Stimulated activated naive CD8-positive, alpha-beta T cell treated with anti-CD3 and anti-CD28 coated beads, Interleukin-15, Interleukin-2, amounts not matched to agents 100 ng/mL and 50 ng/mL, for 24 hours (primary cell): Measurements from ENCODE around the gene KRT3.
"Not testable (repeated sequence)": the region's sequence is repeated elsewhere in the genome, so short reads cannot be mapped to it uniquely, and the experiment has no call there.

Source experiments
- H3K27ac Mint-ChIP-seq: one replicate; pipeline ENCODE4 v1.8.0; 2021; ENCODE audit warnings: mild to moderate bottlenecking, mixed read lengths
- H3K27me3 Mint-ChIP-seq: one replicate; pipeline ENCODE4 v1.8.0; 2021; ENCODE audit warnings: mixed read lengths
- H3K36me3 Mint-ChIP-seq: one replicate; pipeline ENCODE4 v1.8.0; 2021; ENCODE audit warnings: low read depth, mixed read lengths
- H3K4me1 Mint-ChIP-seq: one replicate; pipeline ENCODE4 v1.8.0; 2021; ENCODE audit warnings: low read depth, mixed read lengths
- H3K4me3 Mint-ChIP-seq: one replicate; pipeline ENCODE4 v1.8.0; 2021; ENCODE audit warnings: mild to moderate bottlenecking, mixed read lengths
- H3K9me3 Mint-ChIP-seq: one replicate; pipeline ENCODE4 v1.8.0; 2021; ENCODE audit warnings: mixed read lengths

Gene KRT3

DNA sequence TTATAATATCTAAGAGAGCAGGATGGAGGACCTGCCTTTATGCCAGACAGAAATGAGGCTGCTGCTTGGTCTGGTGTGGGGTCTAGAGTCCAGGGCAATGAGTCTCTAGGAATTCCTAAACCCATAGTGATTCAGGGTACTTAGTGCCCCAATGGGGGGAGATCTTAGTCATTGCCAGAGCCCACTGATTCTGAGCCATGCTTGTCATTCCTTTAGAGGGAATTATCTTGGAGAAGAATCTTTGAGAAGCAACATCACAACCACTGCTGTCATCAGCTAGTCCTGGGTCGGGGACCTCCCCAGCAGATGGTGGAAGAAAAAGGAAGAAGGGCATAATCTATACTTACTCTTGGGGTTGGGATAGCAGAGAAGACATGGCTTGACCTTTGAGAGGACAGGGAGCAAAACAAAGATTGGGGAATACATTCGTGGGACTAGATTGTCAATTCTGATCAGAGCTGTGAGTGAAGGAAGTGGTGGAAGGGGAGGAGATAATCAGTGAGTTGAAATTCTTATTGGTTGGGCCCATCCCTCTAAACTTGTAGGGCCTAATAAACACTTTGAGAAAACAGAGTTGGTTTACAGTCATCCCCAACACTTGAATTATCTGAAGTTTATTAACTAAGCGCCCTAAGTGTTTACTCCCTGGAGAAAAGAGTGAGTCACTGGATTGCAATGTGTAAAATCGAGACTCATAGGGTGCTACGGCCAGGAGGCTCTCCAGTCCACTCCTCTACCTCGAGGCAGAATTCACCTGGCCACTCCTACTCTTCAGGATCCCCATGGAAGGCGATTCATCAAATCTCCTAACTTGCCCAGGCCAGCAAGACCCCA is 3.0 kb upstream of the KRT3 start:
- no peaks in the 10 kb centered on the region for H3K9me3 Mint-ChIP-seq
- H3K4me3 Mint-ChIP-seq, result no peak overlapping the region
- H3K27ac Mint-ChIP-seq, result no peak overlapping the region
- no peaks in the 10 kb centered on the region for H3K36me3 Mint-ChIP-seq
- H3K27me3 Mint-ChIP-seq, result no peaks in the 10 kb centered on the region
- H3K4me1 Mint-ChIP-seq, result peaks cover 8% of the 10 kb centered on the region

DNA sequence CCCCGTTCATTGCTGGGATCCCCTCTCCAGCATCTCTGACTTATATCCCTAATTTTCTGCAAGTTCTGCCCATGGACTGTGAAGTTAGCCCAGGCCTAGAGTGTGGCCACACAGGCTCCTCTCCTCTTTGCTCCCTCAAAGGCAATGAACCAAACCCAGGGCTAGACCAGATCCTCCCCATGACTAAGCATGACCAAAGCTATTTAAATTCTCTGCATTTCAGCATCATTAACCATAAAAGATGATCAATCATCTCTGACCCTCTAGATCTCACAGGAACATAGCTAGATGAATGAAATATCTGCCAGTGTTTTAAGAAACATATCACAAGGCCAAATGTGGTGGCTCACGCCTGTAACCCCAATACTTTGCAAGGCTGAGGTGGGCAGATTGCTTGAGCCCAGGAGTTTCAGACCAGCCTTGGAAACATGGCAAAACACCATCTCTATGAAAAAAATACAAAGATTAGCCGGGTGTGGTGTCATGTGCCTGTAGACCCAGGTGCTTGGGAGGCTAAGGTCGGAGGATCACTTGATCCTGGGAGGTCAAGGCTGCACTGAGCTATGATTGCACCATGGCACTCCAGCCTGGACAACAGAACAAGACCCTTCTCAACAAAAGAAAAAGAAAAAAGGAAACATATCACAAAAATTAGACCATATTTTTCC is 2.2 kb upstream of the KRT3 start:
- H3K4me1 Mint-ChIP-seq, result peaks cover 9% of the 10 kb centered on the region
- no peaks in the 10 kb centered on the region for H3K9me3 Mint-ChIP-seq
- H3K4me3 Mint-ChIP-seq, result no peak overlapping the region
- H3K27me3 Mint-ChIP-seq, result no peaks in the 10 kb centered on the region
- H3K36me3 Mint-ChIP-seq, result no peaks in the 10 kb centered on the region
- no peak overlapping the region for H3K27ac Mint-ChIP-seq

DNA sequence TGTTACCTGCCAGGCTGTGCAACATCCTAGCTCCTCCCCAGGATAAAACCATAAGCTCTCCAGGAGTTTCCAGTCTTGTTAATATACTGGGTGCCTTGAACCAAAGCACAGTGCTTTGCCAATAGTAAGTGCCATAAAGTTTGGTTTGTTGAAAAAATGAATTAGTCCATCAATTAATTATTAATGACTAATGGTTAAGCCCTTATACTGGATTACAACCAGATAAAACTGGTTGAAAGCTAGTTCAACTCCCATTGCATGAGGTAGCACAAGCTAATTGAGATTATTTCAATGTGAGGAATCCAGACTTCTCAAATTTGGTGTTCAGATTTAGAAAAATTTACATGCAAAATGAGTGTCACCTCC is 1.6 kb upstream of the KRT3 start:
- no peak overlapping the region for H3K27ac Mint-ChIP-seq
- no peaks in the 10 kb centered on the region for H3K36me3 Mint-ChIP-seq
- H3K9me3 Mint-ChIP-seq, result no peaks in the 10 kb centered on the region
- H3K27me3 Mint-ChIP-seq, result no peaks in the 10 kb centered on the region
- no peak overlapping the region for H3K4me3 Mint-ChIP-seq
- peaks cover 12% of the 10 kb centered on the region for H3K4me1 Mint-ChIP-seq

DNA sequence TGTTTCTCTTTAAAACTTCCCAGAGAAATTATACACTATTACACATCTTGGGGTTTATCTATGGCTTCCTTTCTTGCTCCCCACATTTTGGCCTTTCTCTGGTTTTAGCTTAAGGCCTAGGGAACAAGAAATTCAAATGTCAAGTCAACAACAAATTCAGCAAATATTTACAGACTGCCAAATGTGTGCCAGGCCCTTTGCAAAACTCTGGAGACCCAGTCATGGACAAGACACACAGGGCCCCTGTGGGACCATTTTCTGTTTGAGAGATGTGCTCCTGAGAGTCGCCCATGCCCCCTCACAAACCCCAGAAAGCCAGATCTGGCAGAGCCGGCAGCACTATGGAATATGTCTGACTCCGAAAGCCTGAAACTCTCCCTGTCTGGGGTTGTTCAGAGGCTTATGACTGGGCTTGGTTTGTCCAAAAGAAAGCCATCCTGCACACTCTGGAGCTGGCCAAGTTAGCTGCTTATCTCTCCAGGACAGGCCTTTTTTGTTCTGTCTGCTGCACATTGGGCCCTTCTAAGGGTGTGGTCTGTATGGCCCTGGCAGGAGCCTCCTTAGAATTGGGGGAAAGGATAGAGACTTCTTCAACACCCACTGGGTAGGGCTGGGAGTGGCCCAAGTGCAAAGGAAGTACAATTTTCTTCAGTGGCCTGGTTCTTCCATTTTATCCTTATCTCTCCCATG is 1.1 kb upstream of the KRT3 start:
- Mint-ChIP-seq H3K4me1 (peaks cover 14% of the 10 kb centered on the region), H3K27ac (no peak overlapping the region), H3K9me3 (no peaks in the 10 kb centered on the region), H3K4me3 (no peak overlapping the region), H3K27me3 (no peaks in the 10 kb centered on the region), H3K36me3 (no peaks in the 10 kb centered on the region)

DNA sequence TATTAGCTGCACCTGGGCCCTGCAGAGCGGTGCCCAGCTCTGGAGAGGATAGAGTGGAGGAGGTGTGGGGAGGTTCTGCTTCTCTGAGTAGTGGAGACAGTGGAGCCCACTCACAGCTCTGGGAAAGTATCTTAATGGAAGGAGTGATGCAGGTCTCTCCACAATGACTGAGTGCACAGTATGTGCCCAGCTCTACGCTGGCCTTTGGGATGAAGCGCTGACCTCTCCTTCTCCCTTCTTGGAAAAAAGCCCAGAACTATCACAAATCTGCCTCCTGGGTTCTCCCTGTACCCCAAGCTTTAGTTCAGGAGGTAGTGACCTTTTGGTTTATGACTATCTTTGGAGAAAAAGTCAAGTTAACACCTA is 495 bp upstream of the KRT3 start:
- Mint-ChIP-seq H3K27ac (no peak overlapping the region), H3K4me1 (peaks cover 20% of the 10 kb centered on the region), H3K36me3 (no peaks in the 10 kb centered on the region), H3K9me3 (no peaks in the 10 kb centered on the region), H3K4me3 (no peak overlapping the region), H3K27me3 (peaks cover 3% of the 10 kb centered on the region)

DNA sequence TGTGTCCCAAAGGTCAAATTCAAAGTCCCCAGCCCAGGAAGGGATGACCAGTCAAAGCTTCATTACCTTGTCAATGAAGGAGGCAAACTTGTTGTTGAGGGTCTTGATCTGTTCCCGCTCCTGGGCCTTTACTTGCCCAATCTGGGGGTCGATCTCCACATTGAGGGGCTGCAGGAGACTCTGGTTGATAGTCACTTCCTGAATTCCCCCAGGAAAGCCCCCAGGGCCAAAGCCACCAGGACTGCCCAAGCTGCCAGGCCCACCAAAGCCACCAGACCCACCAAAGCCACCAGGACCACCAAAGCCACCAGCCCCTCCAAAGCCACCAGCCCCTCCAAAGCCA is 614 bp downstream of the KRT3 start:
- H3K36me3 Mint-ChIP-seq, H3K27me3 Mint-ChIP-seq, H3K27ac Mint-ChIP-seq, H3K4me3 Mint-ChIP-seq, H3K9me3 Mint-ChIP-seq: not testable (repeated sequence)
- H3K4me1 Mint-ChIP-seq, result peaks cover 25% of the 10 kb centered on the region

DNA sequence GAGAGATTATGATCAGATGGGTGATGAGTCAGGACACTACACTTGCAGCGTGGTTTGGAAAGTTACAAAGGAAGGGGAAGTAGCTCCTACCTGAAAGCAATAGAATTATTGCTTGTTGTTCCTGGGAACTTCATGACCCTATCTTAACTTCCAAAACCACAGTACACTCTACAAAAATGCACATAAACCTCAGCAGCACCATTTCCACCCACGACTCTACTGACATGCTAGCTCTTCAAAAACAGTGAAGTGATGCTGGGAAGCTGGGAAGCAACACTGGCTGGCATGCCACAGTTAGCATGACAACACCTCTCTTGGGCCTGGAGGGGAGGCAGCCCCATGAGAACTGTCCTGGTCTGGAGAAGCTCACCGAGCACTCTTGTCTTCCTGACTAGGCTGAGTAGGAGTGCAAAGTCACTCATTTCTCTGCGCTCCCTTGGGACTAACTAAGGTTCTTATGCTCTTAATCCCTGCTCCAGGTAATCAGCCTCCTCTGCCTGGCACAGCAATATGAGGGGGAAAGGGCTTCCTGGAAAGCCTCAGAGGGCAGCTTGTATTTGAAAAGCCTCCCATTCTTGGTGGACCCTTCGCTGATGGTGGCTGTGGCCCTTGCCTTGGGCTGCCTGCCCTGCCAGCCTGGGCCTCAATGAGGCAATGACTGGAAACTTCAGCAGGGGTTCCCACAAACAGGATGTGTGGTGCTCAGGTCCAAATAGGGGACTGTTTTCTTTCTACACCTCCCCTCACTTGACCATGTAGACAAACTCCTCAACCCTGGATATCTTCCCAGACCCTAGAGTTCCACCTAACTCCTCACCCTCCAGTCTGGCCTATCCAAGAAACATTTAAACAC is 1.2 kb downstream of the KRT3 start:
- H3K4me1 Mint-ChIP-seq, result peaks cover 27% of the 10 kb centered on the region
- no peaks in the 10 kb centered on the region for H3K36me3 Mint-ChIP-seq
- peaks cover 10% of the 10 kb centered on the region for H3K27me3 Mint-ChIP-seq
- H3K4me3 Mint-ChIP-seq, result no peak overlapping the region
- no peak overlapping the region for H3K27ac Mint-ChIP-seq
- H3K9me3 Mint-ChIP-seq, result no peaks in the 10 kb centered on the region

DNA sequence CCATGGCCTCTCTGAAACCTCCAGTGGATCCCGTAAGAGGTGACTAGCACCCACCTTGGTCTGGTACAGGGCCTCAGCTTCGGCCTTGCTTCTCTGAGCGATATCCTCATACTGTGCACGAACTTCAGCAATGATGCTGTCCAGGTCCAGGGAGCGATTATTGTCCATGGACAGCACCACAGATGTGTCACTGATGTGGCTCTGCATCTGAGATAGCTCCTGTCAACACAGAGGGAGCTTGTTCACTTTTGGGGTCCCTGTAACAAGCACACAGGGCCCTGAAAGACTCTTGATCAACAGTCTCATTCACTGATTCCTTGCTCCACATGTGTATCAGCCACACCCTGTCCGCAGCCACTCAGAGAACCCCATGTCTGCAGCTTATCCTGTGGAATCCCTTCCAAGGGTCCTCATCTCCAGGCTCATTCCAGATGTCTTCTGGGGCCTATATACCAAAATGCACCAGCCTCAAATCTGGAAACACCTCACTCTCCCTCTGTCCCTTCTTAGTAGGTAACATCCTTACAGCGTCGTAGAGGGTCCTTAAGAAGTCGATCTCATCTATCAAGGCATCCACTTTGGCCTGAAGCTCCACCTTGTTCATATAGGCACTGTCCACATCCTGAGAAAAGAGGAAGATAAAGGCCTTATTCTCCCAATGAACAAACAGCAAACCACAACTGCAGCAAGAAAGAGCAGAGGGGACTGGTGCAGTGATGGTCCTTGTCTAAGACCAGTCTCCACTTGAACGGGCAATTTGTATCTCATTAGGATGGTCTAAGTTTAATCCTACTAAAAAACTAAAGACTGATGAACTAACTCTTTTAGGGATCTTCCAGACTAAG is 3.5 kb downstream of the KRT3 start:
- Mint-ChIP-seq H3K9me3 (no peaks in the 10 kb centered on the region), H3K27ac (no peak overlapping the region), H3K36me3 (no peaks in the 10 kb centered on the region), H3K4me3 (no peak overlapping the region), H3K4me1 (peaks cover 27% of the 10 kb centered on the region), H3K27me3 (peaks cover 25% of the 10 kb centered on the region)

DNA sequence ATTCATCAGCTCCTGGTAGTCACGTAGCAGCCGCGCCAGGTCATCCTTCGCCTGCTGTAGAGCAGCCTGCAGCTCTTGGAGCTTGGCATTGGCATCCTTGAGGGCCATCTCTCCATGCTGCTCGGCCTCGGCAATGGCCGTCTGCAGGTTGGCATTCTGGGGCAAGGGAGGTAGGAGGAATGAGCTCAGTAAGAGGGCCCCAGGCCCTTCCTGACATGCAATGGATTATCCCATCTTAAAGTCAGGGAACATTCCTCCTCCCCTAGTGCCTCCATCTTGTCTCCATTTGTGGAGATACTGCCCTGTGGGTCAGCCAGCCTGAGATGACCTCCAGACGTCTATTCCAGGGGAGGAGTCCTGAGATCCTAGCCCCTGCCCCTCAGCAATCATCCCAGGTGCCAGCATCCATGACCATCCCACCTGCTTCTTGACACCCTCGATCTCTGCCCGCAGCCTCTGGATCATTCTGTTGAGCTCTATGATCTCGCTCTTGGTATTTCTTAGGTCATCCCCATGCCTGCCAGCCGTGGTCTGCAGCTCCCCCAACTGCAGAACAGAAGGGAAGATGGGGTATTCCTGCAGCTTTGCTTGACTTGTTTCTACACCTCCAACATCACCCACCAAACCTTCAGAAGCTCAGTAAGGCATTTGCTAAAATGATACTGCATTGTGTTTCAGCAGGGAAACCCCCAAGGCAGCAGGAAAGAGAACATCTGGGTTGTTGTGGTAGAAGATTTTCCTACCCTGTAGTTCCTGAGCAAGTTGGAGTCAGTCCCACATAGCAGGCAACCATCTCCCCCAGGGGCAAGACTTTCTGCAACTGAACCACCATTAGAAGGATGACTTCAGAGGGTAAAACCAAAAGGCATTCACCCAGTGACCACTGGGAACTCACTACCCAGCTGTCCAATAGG is 4.4 kb downstream of the KRT3 start:
- Mint-ChIP-seq H3K36me3 (no peaks in the 10 kb centered on the region), H3K4me3 (no peak overlapping the region), H3K4me1 (peaks cover 27% of the 10 kb centered on the region), H3K9me3 (no peaks in the 10 kb centered on the region), H3K27ac (no peak overlapping the region), H3K27me3 (peaks cover 25% of the 10 kb centered on the region)

DNA sequence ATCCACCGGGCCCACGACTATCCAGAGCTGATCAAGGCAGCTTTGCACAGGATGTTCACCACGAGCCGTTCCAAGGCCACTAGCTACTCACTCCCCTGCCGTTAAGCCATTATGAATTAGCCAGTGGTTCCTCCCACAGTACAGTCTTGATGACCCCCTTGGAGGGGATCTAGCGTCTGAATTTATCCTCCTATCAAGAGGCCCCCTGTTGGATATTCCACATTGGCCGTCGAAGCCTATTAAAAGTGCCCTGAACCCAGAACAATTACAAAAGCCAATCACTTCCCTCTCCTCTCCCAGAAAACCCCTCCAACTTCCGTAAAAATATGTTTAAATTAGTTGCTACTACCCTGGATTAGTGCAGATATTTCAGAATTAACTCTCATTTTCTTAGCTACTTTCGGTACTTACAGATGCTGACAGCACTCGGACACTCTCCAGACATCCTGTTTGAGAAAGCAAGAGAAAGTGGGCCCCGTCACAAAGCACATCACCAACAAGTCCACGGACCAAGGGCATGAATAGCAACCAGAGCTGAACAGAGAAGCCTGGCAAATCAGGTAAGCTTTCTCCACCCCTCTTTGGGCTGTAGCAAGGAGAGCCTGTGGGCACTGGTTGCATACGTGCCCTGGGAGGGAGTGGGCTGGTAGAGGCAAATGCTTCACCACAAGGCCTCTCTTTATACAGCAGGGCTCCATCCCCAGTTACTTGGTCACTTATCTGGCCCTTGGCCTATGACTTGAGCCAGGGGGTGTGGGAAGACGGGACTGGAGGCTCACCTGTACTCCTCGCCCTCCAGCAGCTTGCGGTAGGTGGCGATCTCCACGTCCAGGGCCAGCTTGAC is 5.3 kb downstream of the KRT3 start:
- Mint-ChIP-seq H3K9me3 (no peaks in the 10 kb centered on the region), H3K27ac (no peak overlapping the region), H3K4me1 (peaks cover 27% of the 10 kb centered on the region), H3K4me3 (no peak overlapping the region), H3K27me3 (peaks cover 25% of the 10 kb centered on the region), H3K36me3 (no peaks in the 10 kb centered on the region)

DNA sequence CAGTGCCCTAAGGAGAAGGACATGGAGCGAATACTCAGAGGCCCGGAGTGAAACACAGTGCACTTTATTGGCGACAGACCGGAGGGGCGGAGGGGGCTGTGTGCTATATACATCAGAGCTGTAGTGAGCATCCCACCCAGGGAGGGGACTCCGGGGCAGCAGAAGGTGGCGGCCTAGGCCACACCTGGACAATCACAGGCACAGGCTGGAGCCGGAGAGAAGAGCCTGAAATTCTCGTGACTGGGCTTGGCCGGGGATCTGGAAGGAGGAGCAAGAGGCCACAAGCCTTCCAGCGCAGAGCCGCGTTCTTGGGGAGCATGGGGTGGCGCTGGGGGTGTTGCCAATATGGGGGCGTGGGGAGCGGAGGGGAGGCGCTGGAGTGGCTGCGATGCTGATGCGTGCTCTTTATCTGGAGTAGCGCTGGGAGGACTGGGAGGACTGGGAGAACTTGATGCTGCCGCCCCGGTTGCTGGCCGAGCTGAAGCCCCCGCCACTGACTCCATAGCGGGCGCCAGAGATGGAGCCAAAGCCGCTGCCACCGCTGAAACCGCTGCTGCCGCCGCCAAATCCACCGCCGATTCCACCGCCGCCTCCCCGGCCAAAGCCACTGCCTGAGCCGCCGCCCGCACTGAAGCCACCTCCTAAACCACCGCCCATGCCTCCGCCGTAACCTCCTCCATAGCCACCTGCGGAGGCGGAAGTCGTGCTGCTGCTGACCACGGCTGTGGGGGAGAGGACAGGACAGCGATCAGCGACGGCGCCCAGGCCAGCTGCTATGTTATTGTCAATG is 6.1 kb downstream of the KRT3 start:
- Mint-ChIP-seq H3K27ac (no peak overlapping the region), H3K4me1 (peaks cover 27% of the 10 kb centered on the region), H3K27me3 (peaks cover 25% of the 10 kb centered on the region), H3K4me3 (no peak overlapping the region), H3K36me3 (no peaks in the 10 kb centered on the region), H3K9me3 (no peaks in the 10 kb centered on the region)

DNA sequence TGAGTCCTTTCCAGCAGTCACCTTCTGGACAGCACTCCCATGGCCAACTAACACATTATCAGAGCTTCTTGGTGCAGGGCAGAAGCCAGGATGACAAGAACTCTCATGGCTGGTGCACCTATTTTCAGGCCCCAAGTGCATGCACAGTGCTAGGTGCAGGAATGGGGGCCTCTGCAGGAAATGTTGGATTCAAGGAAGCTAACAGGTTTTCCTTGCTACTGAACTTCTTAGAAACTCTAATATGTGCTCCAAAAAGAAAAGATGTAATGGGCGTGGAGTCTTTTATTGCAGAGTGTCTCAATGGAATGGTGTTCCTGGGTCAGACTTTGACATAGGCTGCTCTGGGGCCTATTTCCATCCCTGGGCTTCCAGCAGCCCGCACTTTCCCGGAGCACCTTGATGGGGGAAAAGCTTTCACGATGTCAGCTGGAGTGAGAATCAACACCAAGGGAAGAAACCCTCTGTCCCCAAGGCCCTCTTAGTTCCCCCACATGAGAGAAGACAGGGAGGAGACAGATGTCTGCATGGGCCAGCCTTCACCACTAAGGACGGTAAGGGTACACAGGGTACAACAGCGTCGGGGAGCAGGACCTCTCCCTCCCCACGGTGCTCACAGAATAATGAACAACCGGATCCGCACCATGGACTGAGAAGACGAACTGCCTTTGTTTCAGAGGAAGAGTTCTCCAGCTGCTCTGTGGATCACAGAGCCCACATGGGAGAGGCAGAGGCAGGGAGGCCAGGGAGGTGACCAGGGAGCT is 6.9 kb downstream of the KRT3 start:
- no peak overlapping the region for H3K27ac Mint-ChIP-seq
- H3K4me3 Mint-ChIP-seq, result no peak overlapping the region
- no peaks in the 10 kb centered on the region for H3K9me3 Mint-ChIP-seq
- peaks cover 20% of the 10 kb centered on the region for H3K4me1 Mint-ChIP-seq
- H3K27me3 Mint-ChIP-seq, result peaks cover 26% of the 10 kb centered on the region
- H3K36me3 Mint-ChIP-seq, result no peaks in the 10 kb centered on the region
